Left lobe of liver (tissue), 2 donors: ENCODE results near the gene HRH1. TPM values are rescaled to one million over a fixed set of nuclear protein-coding genes. Genes with fewer than 3 reads are reported as not detected.
A peak's percentile ranks its signal among the peaks of the same experiment; 100 is the strongest.
"Not testable (repeated sequence)": the region's sequence is repeated elsewhere in the genome, so short reads cannot be mapped to it uniquely, and the experiment has no call there.

Experiments used
- ATAC-seq: fragments of 200-7000 bp; cut with Tn5 transposase; one replicate; pipeline ENCODE4 v1.9.1; 2020; ENCODE audit warnings: mild to moderate bottlenecking, moderate library complexity
- DNase-seq: peaks from one replicate; pipeline ENCODE4 v3.0.0-alpha.2; 2020; ENCODE audit warnings: low spot score
- total RNA-seq: library from RNA; stranded (reverse); gene quantifications from one replicate; pipeline ENCODE4 v1.2.1, GENCODE V29; 2021
- donor health status: DM: no; HTN: no; CAD: no; lungs with moderate emphysema.
- donor health status: DM: no; HTN: yes; CAD: no.

Gene HRH1
- total RNA-seq, 1 donor from 2014 or later = 0.50 TPM

DNA sequence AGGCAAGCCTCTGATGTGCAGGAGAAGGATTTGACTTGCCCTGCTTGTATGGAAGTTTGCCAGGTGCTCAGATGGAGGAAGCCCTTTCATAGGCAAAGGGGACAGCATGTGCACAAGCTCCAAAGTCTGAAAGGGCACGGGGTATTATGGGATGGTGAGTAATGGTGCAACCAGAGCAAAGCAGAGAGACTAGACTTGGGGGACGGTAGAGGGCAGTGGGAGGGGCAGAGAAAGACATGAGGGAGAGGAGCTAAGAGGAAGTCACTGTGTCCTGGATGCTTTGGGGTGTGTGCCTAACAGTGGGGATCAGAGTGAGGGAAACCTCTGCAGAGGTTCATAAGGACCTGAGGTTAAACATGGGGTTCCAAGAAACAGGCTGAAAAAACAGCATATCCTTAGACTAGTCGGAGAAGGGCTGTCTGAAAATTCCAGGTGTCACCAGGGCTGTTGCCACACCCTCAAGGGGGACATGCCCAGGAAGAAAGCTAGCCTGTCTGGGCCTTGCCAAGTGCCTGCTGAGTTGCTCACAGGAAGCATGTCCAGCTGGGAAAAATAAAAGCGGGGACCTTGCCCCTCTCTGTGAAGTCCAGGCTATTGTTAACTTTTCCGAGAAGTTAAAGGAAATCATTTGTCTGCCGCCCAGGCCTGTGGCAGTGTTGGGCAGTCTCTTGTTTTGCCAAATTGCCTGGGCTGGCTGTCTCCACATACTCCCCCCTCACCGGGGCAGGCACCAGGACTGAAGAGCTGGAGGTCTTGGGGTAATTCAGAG lies 47.1 kb downstream of the HRH1 start:
- DNase-seq (no peak), ATAC-seq (peak; percentile 26)

DNA sequence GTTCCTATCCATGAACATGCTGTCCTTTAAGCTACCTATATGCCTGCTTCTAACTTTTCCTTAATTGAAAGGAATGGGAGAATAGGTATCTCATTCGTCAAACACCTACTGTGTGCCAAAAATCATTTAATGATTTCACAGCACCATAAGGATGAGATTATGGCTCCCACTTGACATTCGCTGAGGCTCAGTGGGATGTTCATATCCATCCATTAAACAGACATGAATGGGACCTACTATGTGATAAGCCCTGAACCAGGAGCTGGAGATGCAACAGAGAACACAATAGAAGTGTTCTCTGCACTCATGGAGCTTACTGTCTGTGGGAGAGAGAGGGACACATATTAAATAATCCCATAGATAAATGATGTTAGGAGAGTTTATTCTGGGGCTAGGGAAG lies 49.7 kb downstream of the HRH1 start:
- ATAC-seq = no peak
- no peak for DNase-seq

DNA sequence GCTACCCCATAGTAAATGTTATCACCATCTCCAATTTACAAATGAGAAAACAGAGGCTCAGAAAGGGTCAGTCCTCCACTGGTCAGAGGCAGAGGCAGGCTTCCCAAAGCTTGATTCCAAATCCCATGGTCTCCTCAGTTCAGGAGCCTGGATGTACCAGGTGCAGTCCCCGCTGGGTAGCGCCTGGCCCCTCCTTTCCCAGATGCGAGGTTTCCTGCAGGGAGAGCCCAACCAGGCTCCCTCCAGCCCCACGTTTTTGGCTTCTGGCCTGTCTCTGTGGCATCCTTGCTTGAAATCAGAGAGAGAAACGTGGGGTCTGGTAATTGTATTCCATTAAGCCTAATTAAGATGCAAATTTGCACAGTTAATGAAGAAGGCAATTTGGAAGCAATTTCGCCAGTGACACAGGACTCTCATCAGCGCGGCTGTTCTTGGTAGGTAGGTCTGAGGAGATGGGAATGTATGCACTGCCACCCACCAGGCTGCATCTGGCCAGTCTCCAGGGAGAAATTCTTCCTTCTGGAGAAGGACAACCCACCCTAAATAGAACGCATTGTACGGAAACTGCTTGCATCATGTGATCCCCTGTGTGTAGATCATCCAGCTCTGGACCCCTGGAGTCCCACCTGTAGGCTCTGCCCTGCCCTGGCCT lies 50.5 kb downstream of the HRH1 start:
- ATAC-seq = no peak
- no peak for DNase-seq

DNA sequence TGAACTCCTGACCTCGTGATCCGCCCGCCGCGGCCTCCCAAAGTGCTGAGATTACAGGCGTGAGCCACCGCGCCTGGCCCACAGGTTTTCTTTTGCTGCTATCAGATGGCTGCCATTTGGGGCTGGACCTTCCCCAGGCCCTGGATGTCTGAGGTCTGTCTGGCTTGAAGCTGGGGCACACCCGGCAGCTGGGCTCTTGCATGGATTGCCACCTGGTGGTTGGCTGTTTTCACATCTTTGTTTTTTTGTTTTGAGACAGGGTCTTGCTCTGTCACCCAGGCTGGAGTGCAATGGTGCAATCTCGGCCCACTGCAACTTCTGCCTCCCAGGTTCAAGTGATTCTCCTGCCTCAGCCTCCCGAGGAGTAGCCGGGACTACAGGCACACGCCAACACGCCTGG lies 51.6 kb downstream of the HRH1 start:
- not testable (repeated sequence) for DNase-seq, ATAC-seq

DNA sequence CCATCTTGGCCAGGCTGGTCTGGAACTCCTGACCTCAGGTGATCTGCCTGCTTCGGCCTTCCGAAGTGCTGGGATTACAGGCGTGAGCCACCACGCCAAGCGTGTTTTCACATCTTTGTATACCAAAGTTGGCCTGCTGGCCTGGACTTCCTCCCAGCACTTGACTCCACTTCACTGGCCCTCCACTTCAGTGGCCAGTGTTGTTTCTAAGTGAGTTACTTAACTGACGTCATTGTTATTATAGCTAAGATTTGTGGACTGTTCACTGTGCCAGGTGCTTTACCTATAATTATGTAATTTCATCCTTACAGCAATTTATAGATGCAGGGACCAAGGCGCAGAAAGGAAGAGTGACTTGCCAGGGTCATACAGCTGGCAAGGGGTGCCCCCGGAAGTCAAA lies 52.0 kb downstream of the HRH1 start:
- no peak for DNase-seq
- ATAC-seq = no peak

DNA sequence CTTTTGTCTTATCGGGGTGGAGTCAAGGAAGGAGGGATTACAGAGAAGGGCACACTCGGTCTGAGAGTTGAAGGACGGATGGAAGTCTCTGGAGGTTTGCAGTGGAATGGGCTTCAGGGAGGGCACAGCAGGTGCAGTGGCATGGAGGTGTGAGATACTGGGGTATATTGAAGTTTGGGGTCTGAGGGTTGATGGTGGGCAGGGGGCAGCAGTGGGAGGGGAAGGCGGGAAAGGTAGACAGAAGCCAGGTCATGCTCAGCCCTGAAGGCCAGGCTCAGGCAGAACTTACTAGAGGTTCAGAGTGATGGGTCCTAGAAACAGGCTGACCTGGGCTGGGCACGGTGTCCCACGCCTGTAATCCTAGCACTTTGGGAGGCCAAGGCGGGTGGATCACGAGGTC lies 52.7 kb downstream of the HRH1 start:
- DNase-seq (no peak), ATAC-seq (no peak)

DNA sequence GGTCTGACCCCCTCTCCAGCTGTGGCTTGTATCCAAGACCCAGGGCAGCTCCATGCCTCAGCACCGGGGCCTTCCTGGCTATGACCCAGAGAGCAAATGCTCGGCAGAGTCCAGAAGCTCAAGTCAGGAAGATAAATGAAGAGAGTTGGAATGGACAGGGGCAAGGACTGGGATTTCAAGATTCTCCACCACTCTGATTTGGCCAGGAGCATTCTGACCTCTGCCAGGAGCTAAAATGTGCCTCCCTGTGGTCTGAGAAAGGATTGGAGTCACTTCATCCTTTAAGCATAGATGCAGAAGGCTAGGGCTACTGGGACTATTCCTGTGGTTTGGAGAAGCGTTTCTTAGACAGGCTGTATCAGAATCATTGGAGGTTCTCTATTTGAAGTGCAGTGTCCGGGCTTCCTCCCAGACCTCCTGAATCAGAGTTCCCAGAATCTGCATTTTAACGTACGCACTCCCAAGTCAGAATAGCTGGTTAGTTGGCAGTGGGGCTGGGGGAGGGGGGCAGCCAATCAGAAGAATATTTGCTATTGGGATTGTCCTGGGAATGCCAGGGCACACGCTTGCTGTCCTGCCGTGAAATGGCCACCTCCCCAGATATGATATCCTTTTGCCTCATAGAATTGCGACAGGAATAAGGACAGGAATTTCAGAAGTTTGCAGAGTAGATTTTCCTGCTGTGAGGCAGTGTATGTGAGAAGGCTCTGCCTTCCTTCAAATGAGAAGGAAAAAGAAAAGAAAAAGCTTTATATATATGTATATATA lies 57.4 kb downstream of the HRH1 start:
- DNase-seq (no peak), ATAC-seq (no peak)

DNA sequence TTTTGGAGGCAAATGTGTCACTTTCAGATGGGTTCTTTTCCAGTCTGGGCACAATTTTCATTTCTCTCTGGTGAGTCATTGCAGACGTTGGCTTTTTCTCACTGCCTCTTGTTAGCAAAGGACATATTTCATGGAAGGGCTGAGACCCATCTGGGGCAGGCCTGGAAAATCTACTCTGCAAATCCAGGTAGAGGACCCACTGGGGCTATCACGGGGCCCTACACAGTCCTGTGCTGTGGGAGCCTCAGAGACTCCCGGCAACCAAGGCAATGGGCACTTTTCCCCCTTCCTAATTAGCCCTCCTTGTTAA lies 58.0 kb downstream of the HRH1 start:
- no peak for DNase-seq
- ATAC-seq = no peak

DNA sequence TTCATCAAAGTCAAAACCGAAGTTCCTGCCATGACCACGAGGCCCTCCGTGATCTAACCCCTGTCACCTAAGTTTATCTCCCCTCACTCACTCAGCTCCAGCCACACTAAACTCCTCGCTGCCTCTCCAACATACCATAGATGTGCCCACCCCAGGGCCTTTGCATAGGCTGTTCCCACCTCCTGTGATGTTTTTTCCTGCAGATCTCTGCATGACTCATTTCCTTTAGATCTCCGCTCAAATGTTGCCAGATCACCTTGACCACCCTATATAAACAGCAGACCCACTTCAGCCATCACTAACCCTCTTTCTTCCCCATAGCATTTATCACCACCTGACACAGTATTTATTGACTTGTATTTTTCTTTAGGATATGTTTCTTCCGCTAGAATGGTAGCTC lies 58.5 kb downstream of the HRH1 start:
- ATAC-seq (no peak), DNase-seq (no peak)

DNA sequence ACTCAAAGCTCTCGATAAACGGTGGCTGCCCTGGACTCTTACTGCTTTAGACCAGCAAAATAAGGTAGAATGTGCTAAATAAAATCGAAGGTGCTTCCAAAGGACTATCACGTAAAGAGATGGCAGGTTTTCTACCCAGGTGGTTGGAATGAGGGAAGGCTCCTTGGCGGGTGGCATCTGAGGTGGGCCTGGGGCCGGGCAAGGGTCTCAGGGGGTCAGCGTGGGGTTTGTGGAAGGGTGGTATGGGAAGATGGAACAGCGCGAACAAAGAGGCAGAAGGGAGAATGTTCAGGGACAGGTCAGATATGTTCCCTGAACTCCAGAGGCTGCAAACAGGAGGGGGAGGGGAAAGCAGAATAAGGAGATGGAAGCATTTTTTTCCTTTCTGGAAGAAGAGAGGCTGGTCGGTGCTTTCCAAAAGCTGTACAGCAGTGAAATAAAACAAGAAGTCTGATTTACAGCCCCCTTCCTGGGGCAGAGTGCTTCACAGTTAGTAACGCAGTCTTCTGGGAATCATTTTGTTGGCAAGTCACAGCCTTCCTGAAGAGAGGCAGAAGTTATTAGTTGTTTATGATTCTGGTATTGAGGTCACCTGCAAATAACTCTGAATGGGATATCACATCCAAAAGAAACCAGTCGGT lies 59.6 kb downstream of the HRH1 start:
- ATAC-seq = no peak
- no peak for DNase-seq

DNA sequence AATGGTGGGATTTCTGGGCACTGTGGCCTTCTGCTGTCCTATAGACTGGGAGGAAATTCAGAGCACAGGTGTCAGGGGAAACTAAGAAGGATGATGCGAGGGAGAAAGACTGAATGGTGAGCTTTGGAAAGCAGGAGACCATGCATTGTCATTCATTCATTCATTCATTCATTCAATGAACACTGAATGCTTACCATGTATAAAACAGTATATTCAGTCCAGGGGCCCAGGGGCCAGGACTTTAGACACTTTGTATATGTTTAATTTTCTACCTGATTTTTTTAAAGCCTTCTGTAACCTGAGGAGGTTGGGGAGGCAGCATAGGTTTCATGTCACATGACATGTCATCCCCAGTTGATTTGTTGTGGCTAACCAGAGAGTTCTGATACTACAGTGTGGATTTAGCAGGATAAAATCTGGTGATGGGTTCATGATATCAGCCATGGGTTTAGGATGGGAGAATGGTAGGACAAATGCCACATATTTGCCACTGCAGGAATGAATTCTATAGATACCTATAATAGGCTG lies 60.2 kb downstream of the HRH1 start:
- DNase-seq (no peak), ATAC-seq (no peak)

DNA sequence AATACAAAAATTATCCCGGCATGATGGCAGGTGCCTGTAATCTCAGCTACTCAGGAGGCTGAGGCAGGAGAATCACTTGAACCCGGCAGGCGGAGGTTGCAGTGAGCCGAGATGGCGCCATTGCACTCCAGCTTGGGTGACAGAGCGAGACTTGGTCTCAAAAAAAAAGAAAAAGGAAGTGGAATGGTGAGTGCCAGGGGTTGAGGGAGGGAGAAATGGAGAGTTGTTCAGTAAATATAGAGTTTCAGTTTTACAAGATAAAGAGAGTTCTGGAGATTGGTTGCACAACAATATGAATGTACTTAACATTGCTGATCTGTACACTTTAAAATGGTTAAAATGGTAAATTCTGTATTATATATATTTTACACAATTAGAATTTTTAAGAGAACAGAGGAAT lies 63.1 kb downstream of the HRH1 start:
- ATAC-seq, DNase-seq: not testable (repeated sequence)

DNA sequence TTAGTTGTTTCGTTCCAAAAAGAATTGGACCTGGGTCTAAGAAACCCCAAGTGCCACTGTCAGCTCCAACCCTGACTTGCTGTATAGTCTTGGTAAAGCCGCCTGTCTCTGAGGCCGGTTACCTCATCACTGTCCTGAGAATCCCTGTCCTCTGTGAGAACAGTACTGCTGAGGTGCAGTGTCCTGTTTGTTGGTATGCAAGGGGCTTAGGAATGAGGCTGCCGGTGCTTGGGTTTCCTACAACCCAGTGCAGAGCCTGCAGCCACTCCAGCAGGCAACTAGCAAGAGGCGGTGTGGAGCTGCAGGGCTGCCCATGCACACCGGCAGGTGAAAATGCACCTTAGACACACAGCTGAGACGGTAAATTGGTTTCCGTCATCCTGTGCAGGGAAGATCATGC lies 65.9 kb downstream of the HRH1 start:
- DNase-seq = no peak
- ATAC-seq = no peak

DNA sequence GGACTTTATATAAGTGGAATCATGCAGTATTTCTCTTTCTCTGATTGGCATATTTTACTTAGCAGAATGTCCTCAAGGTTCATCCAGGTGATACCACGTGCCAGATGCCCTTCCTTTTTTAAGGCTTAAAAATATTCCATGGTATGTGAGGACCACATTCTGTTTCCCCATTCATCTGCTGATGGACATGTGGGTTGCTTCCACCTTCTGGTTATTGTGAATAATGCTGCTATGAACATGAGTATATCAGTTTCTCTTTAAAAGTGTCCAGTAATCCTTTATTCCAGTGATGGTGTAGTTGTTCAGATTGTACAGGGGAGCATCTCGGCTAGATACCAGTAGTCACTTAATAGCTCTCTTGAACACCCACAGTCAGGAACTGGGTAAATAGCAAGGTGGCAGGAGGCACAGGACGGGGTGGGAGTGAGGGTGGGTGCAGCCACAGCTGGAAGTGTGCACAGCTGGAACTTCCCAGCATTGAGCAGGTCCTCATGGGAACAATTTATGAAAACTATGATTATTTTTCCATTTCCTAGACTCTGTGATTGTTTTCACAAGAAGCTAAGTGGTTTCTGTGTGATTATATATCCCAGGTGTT lies 67.6 kb downstream of the HRH1 start:
- ATAC-seq (no peak), DNase-seq (no peak)

DNA sequence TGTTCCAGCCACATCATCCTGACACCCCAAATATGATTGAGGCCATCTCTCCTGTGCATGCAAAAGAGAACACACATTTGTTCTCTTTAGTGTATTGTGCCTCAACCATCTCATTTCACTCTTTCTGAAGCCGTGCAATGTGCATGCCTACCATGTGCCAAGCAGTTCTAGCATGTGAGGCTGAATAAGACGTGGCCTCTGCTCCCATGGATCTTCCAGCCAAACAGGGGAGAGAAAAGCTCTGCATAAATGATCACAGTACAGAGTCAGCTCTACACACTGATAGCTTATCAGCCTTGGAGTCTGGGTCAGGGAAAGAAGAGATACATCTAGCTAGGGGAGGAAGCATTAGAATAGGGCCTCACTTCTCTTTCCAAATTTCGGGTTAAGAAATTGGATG lies 69.7 kb downstream of the HRH1 start:
- ATAC-seq = no peak

DNA sequence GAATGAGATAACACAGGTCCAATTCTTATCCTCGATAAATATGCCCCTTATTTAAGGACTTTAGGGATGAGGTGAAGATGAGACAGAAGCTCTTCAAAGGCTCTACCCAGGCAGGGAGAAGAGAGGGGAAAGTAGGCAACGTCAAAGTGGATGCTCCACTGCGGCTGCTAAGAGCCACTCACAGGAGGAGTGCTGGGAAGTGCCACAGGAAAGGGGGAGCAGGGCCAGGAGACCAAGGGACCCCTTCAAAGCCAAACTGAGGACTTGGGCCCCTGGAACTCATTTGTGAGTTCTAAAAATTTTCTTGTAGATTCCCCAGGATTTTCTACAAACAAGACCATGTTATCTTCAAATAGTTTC lies 70.6 kb downstream of the HRH1 start:
- no peak for ATAC-seq

More for the DNA sequence above, 69.7 kb downstream of the HRH1 start:
- no peak for DNase-seq

DNA sequence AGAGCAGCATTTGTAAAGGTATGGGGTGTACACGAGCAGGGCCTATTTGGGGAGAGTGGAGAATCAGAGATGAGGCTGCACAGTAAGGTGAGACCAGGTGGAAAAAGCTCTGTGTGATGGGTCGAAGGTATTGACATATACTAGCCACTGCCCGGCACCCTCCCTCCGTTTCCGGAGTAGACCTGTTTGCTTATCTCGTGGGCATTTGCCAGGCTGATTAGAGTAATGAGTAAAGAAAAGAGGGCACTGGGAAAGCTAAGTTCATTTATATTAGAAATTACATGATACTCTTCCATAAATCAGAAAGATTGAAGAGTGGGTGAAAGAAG lies 71.7 kb downstream of the HRH1 start:
- DNase-seq (no peak), ATAC-seq (no peak)

More for the DNA sequence above, 70.6 kb downstream of the HRH1 start:
- no peak for DNase-seq

DNA sequence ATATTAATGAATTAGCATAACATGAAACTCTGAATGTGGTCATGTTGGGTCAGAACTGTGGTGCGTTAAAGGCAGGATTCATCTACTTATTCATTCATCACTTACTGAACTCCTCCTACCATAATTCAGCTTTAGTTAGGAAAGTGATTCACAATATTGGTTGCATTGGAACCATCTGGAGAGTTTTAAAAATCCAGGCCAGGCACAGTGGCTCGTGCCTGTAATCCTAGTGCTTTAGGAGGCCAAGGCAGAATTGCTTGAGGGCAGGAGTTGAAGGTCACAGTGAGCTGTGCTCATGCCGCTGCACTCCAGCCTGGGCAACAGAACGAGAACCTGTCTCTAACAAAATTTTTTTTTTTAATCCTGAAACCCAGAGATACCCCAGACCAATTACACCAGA lies 73.7 kb downstream of the HRH1 start:
- DNase-seq (no peak), ATAC-seq (no peak)

DNA sequence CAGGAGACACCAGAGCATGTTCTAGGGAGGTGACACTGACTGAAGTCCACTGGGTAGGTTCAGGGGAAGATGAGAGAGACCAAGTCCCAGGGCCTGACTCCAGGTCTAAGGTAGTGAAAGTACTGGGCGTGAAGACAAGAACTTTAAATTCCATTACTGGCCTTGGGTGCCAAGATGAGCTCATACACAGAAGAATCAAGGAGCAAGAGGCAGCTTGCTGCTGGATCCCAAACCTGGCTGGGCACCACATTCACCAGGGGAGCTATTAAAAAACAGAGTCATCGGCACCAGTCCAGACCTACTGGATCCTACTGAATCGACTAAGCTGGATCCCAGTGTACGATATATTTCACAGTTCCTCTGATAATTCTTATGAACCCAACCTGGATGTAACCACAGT lies 75.8 kb downstream of the HRH1 start:
- ATAC-seq = no peak
- no peak for DNase-seq

DNA sequence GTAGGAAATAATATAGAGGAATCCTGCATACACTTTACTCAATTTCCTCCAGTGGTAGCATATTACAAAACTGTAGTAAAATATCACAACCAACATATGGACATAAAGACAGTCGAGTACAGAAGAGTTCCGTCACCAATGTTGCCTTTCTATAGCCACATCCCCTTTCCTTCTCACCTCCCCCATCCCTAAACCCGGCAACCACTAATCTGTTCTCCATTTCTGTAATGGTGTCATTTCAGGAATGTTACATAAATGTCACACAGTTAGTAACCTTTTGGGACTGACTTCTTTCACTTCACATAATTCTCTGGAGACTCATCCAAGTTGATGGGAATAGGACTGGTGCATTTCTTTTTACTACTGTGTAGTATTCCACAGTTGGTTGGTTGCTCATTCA lies 76.5 kb downstream of the HRH1 start:
- DNase-seq (no peak), ATAC-seq (no peak)

DNA sequence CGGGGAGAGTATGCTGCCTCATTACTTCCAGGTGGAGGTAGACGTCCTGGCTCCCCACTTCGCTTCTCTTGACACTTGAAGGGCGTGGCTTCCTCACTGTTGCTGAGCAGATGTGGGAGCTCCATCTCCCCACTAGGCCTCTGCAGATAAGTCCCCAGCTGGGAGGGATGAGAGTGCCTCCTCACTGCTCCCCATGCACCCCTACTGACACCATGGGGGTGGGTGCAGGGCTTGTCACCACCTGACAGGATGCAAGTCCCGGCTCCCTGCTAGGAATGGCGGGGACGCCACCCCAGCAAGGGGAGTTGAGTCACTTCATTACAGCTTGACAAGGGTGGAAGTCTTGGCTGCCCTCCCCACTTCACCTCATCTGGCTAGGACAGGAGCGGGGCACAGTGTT lies 81.1 kb downstream of the HRH1 start:
- ATAC-seq = no peak
- DNase-seq = no peak
